WTC11 (cell line): ENCODE measurements around the gene VPS4A.

Source experiments
- CTCF ChIP-seq: fragments of 200-600 bp; IDR thresholded peaks from 2 replicates; pipeline ENCODE4 v1.8.0; 2022; ENCODE audit warnings: antibody characterized with exemption
- FOXJ3 ChIP-seq: sonication (generic); formaldehyde crosslinking; IDR thresholded peaks from 2 replicates; pipeline ENCODE4 v1.9.0; 2021; ENCODE audit warnings: missing genetic modification reagents, mild to moderate bottlenecking, borderline replicate concordance
- NR1H2 ChIP-seq: sonication (generic); formaldehyde crosslinking; IDR thresholded peaks from 2 replicates; pipeline ENCODE4 v1.9.0; 2021; ENCODE audit warnings: mild to moderate bottlenecking, moderate library complexity, missing genetic modification reagents
- USF2 ChIP-seq: sonication (generic); formaldehyde crosslinking; IDR thresholded peaks from 2 replicates; pipeline ENCODE4 v1.8.1; 2023; ENCODE audit warnings: mild to moderate bottlenecking, missing genetic modification reagents, moderate library complexity
- ZNF138 ChIP-seq: sonication (generic); formaldehyde crosslinking; conservative IDR thresholded peaks from 2 replicates; pipeline ENCODE4 v1.8.1; 2022; ENCODE audit warnings: mild to moderate bottlenecking, moderate library complexity, missing genetic modification reagents
- ZNF263 ChIP-seq: sonication (generic); formaldehyde crosslinking; IDR thresholded peaks from 2 replicates; pipeline ENCODE4 v1.8.1; 2022; ENCODE audit warnings: low read depth, mild to moderate bottlenecking, moderate library complexity, missing genetic modification reagents
- TF ChIP-seq, protein P1 (sequence below): sonication (generic); formaldehyde crosslinking; IDR thresholded peaks from 2 replicates; pipeline ENCODE4 v1.8.0; 2022; ENCODE audit warnings: mild to moderate bottlenecking, missing genetic modification reagents

GRCh38 chr16:69314534-69314933 is 3.4 kb downstream of the VPS4A start:
- no peak for TF ChIP-seq FOXJ3
- no peak for TF ChIP-seq USF2 (CRISPR knock-in tag)
- no peak for TF ChIP-seq NR1H2 (CRISPR knock-in tag)
- no peak for TF ChIP-seq CTCF
- TF ChIP-seq, protein P1, sequence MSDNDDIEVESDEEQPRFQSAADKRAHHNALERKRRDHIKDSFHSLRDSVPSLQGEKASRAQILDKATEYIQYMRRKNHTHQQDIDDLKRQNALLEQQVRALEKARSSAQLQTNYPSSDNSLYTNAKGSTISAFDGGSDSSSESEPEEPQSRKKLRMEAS (CRISPR knock-in tag): no peak
- no peak for TF ChIP-seq ZNF138 (CRISPR knock-in tag)
- TF ChIP-seq ZNF263 (CRISPR knock-in tag): no peak
